Subcutaneous adipose tissue (tissue), 4 donors: ENCODE results near the gene LEFTY2. TPM values are rescaled to one million over a fixed set of nuclear protein-coding genes. Genes with fewer than 3 reads are reported as not detected.

Experiments used
- total RNA-seq, 4 donors: library from RNA; depleted of rRNA; stranded (reverse); fragments of >200 nt; gene quantifications; one replicate each; pipeline ENCODE4 v1.1.0, GENCODE V29; 2016
- TF ChIP-seq, protein P1 (sequence below): fragments of 450-650 bp; IDR thresholded peaks from one replicate; pipeline ENCODE4 v1.5.1; 2016; ENCODE audit warnings: low read depth, mild to moderate bottlenecking, control low read depth, antibody characterized with exemption, moderate library complexity

LEFTY2 gene
- total RNA-seq, 4 donors from 2014 or later, result 0.44 to 1.1 (median 0.57) TPM; not detected in 1

DNA sequence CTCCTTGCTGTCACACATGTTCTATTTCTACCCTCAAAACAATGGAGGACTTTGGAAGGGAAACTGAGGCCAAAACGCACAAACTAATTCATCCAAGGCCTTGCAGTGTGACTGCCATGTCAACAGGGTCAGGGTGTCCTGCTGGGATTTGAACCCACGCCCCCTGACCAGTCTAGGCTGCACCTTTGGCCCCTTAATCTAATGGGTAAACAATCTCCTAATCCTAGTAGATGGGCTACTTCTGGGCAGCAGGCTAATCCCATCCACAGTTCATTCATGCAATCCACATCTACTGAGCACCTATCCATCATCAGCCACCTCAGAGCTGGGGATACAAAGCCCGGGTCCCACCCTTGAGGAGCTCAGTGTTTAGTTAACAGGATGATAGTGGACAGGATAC, 17.0 kb upstream of the LEFTY2 start:
- TF ChIP-seq, protein P1, sequence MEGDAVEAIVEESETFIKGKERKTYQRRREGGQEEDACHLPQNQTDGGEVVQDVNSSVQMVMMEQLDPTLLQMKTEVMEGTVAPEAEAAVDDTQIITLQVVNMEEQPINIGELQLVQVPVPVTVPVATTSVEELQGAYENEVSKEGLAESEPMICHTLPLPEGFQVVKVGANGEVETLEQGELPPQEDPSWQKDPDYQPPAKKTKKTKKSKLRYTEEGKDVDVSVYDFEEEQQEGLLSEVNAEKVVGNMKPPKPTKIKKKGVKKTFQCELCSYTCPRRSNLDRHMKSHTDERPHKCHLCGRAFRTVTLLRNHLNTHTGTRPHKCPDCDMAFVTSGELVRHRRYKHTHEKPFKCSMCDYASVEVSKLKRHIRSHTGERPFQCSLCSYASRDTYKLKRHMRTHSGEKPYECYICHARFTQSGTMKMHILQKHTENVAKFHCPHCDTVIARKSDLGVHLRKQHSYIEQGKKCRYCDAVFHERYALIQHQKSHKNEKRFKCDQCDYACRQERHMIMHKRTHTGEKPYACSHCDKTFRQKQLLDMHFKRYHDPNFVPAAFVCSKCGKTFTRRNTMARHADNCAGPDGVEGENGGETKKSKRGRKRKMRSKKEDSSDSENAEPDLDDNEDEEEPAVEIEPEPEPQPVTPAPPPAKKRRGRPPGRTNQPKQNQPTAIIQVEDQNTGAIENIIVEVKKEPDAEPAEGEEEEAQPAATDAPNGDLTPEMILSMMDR, result no peak

DNA sequence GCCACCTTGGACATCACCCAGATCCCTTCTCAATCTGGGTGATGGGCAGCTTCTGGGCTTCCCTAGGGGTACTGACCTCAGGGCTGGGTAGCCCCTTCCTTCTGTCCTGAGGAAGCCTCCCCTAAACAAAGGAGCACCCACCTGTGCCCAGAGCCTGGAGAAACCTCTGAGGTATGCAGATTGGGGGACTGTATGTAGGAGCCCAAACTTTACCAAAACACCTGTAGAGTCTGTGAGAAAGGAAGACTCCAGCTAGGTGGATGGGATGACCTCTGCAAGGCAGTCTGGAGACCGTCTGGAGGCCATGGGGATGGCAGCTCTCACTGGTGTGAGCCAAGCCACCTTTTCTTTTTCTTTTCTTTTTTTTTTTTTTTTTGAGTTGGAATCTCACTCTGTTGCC, 13.7 kb upstream of the LEFTY2 start:
- TF ChIP-seq, protein P1, result no peak

DNA sequence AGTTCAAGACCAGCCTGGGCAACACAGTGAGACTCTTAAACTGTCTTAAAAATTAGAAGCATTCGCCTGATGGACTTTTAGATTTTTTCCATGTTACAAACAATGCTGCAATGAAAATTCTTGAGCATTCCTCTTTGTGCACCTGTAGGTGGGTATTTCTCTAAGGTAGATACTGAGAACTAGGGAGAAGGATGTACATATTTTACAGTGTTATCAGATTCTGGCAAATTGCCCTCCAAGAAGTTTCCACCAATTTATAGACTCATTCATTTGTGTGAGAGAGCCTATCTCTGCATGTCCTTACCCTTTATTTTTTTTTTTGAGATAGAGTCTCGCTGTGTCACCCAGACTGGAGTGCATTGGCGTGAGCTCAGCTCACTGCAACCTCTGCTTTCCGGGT, 12.3 kb upstream of the LEFTY2 start:
- TF ChIP-seq, protein P1, result no peak

DNA sequence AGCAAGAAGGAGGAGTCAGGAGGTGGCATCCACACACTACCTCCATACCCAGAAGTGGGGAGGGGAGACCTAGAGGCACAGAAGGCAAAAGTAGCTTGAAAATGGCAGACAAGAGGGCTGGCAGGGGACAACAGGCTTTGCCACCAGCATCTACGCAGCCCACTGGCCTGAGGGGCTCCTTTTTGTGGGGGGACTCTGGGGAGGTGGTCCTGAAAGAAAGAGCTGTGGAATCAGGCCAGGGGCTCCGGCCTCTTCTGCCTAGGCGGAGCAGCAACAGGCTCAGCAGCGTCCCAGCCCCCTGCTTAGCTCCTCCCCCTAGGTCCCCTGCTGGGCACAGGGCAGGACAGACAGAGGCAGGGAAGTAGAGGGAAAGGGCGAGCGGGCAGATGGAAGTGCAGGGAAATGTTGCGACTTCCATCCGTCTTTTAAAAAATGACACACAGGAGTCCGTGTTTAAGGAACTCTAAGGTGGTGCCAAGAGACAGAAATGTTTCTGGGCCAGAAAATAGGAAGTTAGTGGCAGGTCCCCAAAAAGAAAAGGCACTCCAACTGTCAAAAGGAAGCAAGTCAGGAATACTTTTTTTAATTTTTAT, 10.0 kb upstream of the LEFTY2 start:
- TF ChIP-seq, protein P1, result no peak

DNA sequence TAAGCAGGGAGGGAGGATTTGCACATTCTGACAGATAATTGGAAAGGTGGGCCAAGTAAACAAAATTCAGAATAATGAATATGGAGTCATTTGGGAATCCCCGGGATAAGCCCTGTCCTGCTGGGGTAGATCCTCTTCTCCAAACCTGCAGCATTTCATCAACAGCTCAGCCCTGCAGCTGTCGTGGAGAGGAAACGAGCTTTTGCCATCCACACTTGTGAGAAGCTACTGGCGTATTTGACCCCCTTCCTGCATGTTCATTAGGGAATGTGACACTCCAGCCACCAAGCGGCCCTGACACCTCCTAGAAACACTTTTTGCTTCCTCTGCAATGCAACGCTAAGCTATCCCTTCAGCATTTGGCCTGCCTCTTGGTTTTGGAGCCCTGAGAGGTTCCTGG, 8.0 kb upstream of the LEFTY2 start:
- TF ChIP-seq, protein P1, result no peak

DNA sequence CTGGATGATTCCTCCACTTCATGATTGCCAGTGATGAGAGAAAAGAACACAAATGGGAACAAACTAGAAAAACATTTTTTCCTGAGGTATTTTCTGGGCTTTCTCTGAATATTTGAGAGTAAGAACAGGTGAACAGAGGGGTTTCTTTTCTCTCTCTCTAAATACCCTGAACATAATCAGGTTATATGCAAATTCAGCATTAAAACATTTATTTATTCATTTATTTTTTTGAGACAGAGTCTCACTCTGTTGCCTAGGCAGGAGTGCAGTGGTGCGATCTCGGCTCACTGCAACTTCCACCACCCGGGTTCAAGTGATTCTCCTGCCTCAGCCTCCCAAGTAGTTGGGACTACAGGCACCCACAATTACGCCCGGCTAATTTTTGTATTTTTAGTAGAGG, 5.8 kb upstream of the LEFTY2 start:
- TF ChIP-seq, protein P1, result no peak

DNA sequence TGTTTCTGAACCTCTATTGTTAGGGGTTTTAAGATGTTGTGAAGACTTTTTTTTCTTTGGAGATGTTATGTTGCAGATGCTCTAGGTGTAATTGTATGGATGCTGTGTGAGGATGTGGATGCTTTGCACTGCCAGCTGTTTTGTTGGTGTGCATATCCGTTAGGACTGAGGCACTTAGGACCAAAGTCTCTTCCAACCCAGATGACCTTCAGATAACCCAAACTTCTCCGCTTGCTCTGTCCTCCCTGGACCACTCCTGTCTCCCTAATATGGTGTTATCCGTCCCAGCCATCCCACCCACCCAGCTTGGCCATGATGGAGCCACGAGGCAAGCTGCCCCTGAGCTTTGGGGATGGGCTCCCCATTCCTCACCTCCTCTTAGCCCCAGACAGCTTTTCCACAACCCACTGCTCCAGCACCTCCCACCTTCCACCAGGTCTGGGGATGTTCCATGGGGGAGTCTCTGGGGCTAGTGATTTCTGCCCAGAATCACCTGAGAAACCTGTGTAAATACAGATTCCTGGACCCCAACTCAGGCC, 5.1 kb upstream of the LEFTY2 start:
- TF ChIP-seq, protein P1, result no peak
